Adrenal gland (tissue), 5 donors: Measurements from ENCODE around the gene AQP5.

Experiments
- POLR2A ChIP-seq, 2 donors: fragments of 450-650 bp; IDR thresholded peaks; one replicate each; pipeline ENCODE4 v1.6.1; 2017; ENCODE audit warnings: antibody characterized with exemption in 2 of 2, mild to moderate bottlenecking in 2 of 2, moderate library complexity in 1 of 2
- TF ChIP-seq, protein P1 (sequence below), 6 experiments: fragments of 450-650 bp in 4 of 6; fragments of 200-600 bp in 2 of 6; sonication (generic) in 1 of 6; IDR thresholded peaks; 1 replicate in 5 of 6; 2 replicates in 1 of 6; pipeline versions ENCODE4 v1.5.1 to v1.8.0; 2016 to 2021; ENCODE audit warnings: antibody characterized with exemption in 6 of 6, mild to moderate bottlenecking in 2 of 6, moderate library complexity in 1 of 6
- donor health status: DM: no; HTN: no; CAD: no.

DNA sequence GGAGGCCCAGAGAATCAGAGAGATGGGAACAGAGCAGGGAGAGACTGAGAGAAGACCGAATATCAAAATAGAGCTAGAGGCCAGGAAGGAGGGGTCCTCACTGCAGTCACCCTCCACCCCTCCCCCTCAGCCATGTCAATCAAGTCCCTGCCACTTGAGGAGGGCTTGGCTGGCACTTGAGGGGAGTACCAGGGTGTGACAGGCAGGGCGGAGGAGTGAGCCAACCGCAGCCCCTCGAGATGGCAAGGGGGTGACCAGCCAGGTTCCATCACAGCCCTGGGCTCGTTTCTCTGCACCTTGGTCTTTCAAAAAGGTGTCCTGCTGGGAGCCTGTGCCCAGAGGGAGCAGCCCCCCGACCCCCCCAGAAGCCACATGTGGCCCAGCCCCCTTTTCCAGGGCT is 4.2 kb downstream of the AQP5 start:
- TF ChIP-seq, protein P1, sequence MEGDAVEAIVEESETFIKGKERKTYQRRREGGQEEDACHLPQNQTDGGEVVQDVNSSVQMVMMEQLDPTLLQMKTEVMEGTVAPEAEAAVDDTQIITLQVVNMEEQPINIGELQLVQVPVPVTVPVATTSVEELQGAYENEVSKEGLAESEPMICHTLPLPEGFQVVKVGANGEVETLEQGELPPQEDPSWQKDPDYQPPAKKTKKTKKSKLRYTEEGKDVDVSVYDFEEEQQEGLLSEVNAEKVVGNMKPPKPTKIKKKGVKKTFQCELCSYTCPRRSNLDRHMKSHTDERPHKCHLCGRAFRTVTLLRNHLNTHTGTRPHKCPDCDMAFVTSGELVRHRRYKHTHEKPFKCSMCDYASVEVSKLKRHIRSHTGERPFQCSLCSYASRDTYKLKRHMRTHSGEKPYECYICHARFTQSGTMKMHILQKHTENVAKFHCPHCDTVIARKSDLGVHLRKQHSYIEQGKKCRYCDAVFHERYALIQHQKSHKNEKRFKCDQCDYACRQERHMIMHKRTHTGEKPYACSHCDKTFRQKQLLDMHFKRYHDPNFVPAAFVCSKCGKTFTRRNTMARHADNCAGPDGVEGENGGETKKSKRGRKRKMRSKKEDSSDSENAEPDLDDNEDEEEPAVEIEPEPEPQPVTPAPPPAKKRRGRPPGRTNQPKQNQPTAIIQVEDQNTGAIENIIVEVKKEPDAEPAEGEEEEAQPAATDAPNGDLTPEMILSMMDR (IDR thresholded peaks at IDR 0.05) = no peak
- no peak for TF ChIP-seq POLR2A (IDR thresholded peaks at IDR 0.05)
